HG03095 (cell line): ENCODE measurements around the gene MANEAL.

Experiments used
- ATAC-seq: cut with Tn5 transposase; IDR thresholded peaks from one replicate; pipeline ENCODE4 v1.9.1; 2021; ENCODE audit warnings: moderate library complexity; ENCODE audit not compliant: unreplicated experiment

The MANEAL gene

GRCh38 chr1:37778654-37779053, 15.0 kb upstream of the MANEAL start:
- no peak for ATAC-seq

- no peak for ATAC-seq
These were observed 11.2 kb upstream of the MANEAL start for GRCh38 chr1:37782491-37782890.

GRCh38 chr1:37792943-37793686, 532 bp upstream of the MANEAL start:
- ATAC-seq = no peak

- ATAC-seq = peak; percentile 33
These were observed 1.0 kb downstream of the MANEAL start for GRCh38 chr1:37794372-37795339.

GRCh38 chr1:37795340-37796125, 1.9 kb downstream of the MANEAL start:
- no peak for ATAC-seq

- ATAC-seq = no peak
These were observed 4.2 kb downstream of the MANEAL start for GRCh38 chr1:37797750-37798345.

GRCh38 chr1:37802439-37802838, 8.8 kb downstream of the MANEAL start:
- no peak for ATAC-seq

GRCh38 chr1:37807220-37807554, 13.5 kb downstream of the MANEAL start:
- ATAC-seq = no peak

GRCh38 chr1:37807555-37808368, 14.1 kb downstream of the MANEAL start, which contains the start of the genes C1orf122 and YRDC:
Gene C1orf122, plus strand, starts transcription at chr1:37807790. Its CDS starts 615 bp downstream, at chr1:37808405.
Gene YRDC, minus strand, starts transcription at chr1:37808208. Its CDS starts 28 bp downstream, at chr1:37808180.
- peak; percentile 80 for ATAC-seq

GRCh38 chr1:37808369-37809319, 15.0 kb downstream of the MANEAL start:
- ATAC-seq = peak; percentile 25

GRCh38 chr1:37809942-37810341, 16.3 kb downstream of the MANEAL start:
- no peak for ATAC-seq

- ATAC-seq = peak; percentile 36
These were observed 17.5 kb downstream of the MANEAL start for GRCh38 chr1:37811027-37811655.

- ATAC-seq = no peak
These were observed 20.0 kb downstream of the MANEAL start for GRCh38 chr1:37813529-37814145.

GRCh38 chr1:37814252-37814651, 20.6 kb downstream of the MANEAL start:
- no peak for ATAC-seq

- no peak for ATAC-seq
These were observed 23.8 kb downstream of the MANEAL start for GRCh38 chr1:37817481-37817880.

GRCh38 chr1:37821481-37821880, 27.8 kb downstream of the MANEAL start:
- ATAC-seq = no peak

GRCh38 chr1:37822906-37823815, 29.5 kb downstream of the MANEAL start:
- ATAC-seq = no peak
